ENCODE data around the gene SKAP1.

DNA sequence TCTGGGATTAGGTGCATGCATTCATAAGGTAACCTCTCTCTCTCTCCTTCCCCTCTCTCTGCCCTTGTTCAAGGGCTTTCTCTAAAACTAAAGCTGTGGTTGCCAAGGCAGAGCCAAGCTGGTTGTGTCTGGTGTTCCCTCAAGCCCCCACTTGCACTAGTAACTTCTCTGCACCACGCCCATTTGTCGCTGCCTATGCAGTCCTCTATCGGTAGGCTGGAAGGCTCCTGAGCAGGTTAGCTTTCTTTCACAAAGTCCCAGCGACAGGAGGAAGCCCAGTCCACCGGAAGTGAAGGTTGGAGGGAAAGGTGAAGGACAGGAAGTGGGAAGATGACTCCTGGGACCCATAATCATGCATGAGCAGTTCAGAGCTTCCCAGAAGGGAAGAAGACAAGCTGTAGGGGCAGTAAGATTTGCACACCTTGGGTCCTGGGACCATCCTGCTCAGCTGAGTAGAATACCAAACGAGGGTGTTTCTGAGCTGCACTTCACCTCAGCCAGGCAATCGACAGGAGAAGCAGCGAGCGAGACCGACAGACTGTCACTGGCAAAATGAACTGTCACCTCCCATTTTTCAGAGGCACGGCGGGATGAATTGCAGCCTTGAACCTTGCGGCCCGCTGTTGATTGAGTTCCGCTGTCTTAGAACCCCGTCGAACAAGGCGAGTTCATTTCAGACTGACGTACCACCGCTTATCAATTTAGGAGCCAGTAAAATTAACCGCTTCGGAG is 14.7 kb upstream of the SKAP1 start:
- TF ChIP-seq, protein P1, sequence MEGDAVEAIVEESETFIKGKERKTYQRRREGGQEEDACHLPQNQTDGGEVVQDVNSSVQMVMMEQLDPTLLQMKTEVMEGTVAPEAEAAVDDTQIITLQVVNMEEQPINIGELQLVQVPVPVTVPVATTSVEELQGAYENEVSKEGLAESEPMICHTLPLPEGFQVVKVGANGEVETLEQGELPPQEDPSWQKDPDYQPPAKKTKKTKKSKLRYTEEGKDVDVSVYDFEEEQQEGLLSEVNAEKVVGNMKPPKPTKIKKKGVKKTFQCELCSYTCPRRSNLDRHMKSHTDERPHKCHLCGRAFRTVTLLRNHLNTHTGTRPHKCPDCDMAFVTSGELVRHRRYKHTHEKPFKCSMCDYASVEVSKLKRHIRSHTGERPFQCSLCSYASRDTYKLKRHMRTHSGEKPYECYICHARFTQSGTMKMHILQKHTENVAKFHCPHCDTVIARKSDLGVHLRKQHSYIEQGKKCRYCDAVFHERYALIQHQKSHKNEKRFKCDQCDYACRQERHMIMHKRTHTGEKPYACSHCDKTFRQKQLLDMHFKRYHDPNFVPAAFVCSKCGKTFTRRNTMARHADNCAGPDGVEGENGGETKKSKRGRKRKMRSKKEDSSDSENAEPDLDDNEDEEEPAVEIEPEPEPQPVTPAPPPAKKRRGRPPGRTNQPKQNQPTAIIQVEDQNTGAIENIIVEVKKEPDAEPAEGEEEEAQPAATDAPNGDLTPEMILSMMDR (conservative IDR thresholded peaks at IDR 0.05; ENCODE audit: low read length), result no peak
- no peak for TF ChIP-seq EZH2phosphoT487 (IDR thresholded peaks at IDR 0.05; ENCODE audit: borderline replicate concordance, low read depth, low read length)

Data from OCI-LY7 (cell line).